Caco-2 (cell line): ENCODE measurements around the gene ARG2. TPM values are rescaled to one million over a fixed set of nuclear protein-coding genes. Genes with fewer than 3 reads are reported as not detected.

ENCODE experiments used
- BruUV-seq: library from RNA; stranded (reverse); fragments of 400-500 nt; replicated peaks from 2 replicates; lab custom pipeline; 2021; lab: Mats Ljungman, UMichigan
- CTCF ChIA-PET: fragments of 300-600 bp; sonication (Branson Sonifier 250); formaldehyde crosslinking; loops from one replicate; lab custom pipeline; 2022; ENCODE audit warnings: antibody characterized with exemption; lab: Charles Lee
- POLR2A ChIA-PET: fragments of 300-600 bp; sonication (Branson Sonifier 250); formaldehyde crosslinking; loops from one replicate; lab custom pipeline; 2022; ENCODE audit warnings: antibody characterized with exemption; lab: Charles Lee
- DNase-seq, 2 experiments: peaks; one replicate each; pipeline versions ENCODE4 v3.0.0 to v3.0.0-alpha.2; 2020 to 2022
- H3K27me3 ChIP-seq: replicated peaks from 2 replicates; pipeline ENCODE4 v1.6.0; 2011; ENCODE audit warnings: low read length; ENCODE audit not compliant: control insufficient read depth, insufficient read depth
- H3K36me3 ChIP-seq: 2 replicates; pipeline ENCODE4 v1.5.1; 2011; ENCODE audit warnings: low read length; ENCODE audit not compliant: control insufficient read depth, insufficient read depth
- H3K4me1 ChIP-seq: fragments of 250-450 bp; sonication (Bioruptor Pico); 2 replicates; pipeline ENCODE4 v1.5.1; 2020; ENCODE audit warnings: mild to moderate bottlenecking
- H3K4me3 ChIP-seq: 2 replicates; pipeline ENCODE4 v1.5.1; 2011; ENCODE audit warnings: low read depth, mild to moderate bottlenecking, control low read depth, low read length
- H3K9me3 ChIP-seq: fragments of 250-450 bp; sonication (Bioruptor Pico); 2 replicates; pipeline ENCODE4 v1.5.1; 2020; ENCODE audit warnings: mild to moderate bottlenecking, moderate library complexity
- H3K27ac Mint-ChIP-seq: one replicate; pipeline ENCODE4 v1.8.0; 2022; ENCODE audit warnings: mixed read lengths; ENCODE audit not compliant: unreplicated experiment
- H3K27me3 Mint-ChIP-seq: one replicate; pipeline ENCODE4 v1.8.0; 2022; ENCODE audit warnings: mixed read lengths; ENCODE audit not compliant: insufficient read depth, unreplicated experiment
- H3K36me3 Mint-ChIP-seq: one replicate; pipeline ENCODE4 v1.8.0; 2022; ENCODE audit warnings: mild to moderate bottlenecking, mixed read lengths; ENCODE audit not compliant: insufficient read depth, unreplicated experiment
- H3K4me1 Mint-ChIP-seq: one replicate; pipeline ENCODE4 v1.8.0; 2022; ENCODE audit warnings: low read depth, mixed read lengths; ENCODE audit not compliant: unreplicated experiment
- H3K4me3 Mint-ChIP-seq: one replicate; pipeline ENCODE4 v1.8.0; 2022; ENCODE audit warnings: mild to moderate bottlenecking, moderate library complexity, mixed read lengths; ENCODE audit not compliant: unreplicated experiment
- H3K9me3 Mint-ChIP-seq: one replicate; pipeline ENCODE4 v1.8.0; 2022; ENCODE audit warnings: mixed read lengths; ENCODE audit not compliant: unreplicated experiment
- intact Hi-C: fragments of 100-400 bp; cut with micrococcal nuclease; formaldehyde crosslinking; loops from one replicate; pipeline ENCODE4 v1.10.0; 2022; ENCODE audit not compliant: unreplicated experiment
- total RNA-seq: library from RNA; stranded (reverse); gene quantifications from 2 replicates; pipeline ENCODE4 v1.2.3, GENCODE V29; 2022
- TF ChIP-seq, protein P1 (sequence below), 2 experiments: fragments of 200-600 bp in 1 of 2; IDR thresholded peaks; 1 replicate in 1 of 2; 2 replicates in 1 of 2; pipeline versions ENCODE4 v1.5.1 to v1.8.0; 2011 to 2022; ENCODE audit warnings: antibody characterized with exemption in 1 of 2, control low read depth in 1 of 2, inconsistent platforms in 1 of 2, low read depth in 1 of 2, low read length in 1 of 2, mild to moderate bottlenecking in 1 of 2, moderate library complexity in 1 of 2; ENCODE audit not compliant: insufficient read depth in 1 of 2, severe bottlenecking in 1 of 2, unreplicated experiment in 1 of 2

Gene ARG2
- total RNA-seq, 1 experiment from 2014 or later: 22.6 TPM

DNA sequence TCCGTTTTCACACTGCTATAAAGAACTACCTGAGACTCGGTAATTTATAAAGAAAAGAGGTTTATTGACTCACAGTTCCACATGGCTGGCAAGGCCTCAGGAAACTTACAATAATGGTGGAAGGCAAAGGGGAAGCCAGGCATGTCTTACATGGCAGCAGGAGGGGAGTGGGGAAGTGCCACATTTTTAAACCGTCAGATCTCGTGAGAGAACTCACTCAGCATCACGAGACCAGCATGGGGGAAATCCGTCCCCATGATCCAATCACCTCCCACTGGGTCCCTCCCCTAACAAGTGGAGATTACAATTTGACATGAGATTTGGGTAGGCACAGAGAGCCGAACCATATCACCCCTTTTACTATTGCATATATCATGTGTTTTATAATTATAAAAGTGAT lies 17.6 kb upstream of the ARG2 start:
- no peaks in the 10 kb centered on the region for H3K27me3 ChIP-seq
- H3K36me3 ChIP-seq: no peaks in the 10 kb centered on the region
- no peak for DNase-seq
- peaks cover 8% of the 10 kb centered on the region; the same call in 1 of the 2 replicates for H3K4me1 ChIP-seq
- no peaks in the 10 kb centered on the region for H3K27me3 Mint-ChIP-seq
- H3K9me3 Mint-ChIP-seq: no peaks in the 10 kb centered on the region
- POLR2A ChIA-PET: no interaction called here
- CTCF ChIA-PET: no interaction called here
- H3K4me3 ChIP-seq: no peak overlapping the region
- no peak overlapping the region for H3K27ac Mint-ChIP-seq
- H3K36me3 Mint-ChIP-seq: peaks cover 13% of the 10 kb centered on the region
- no peaks in the 10 kb centered on the region for H3K9me3 ChIP-seq
- BruUV-seq: no TSS peak
- TF ChIP-seq, protein P1, sequence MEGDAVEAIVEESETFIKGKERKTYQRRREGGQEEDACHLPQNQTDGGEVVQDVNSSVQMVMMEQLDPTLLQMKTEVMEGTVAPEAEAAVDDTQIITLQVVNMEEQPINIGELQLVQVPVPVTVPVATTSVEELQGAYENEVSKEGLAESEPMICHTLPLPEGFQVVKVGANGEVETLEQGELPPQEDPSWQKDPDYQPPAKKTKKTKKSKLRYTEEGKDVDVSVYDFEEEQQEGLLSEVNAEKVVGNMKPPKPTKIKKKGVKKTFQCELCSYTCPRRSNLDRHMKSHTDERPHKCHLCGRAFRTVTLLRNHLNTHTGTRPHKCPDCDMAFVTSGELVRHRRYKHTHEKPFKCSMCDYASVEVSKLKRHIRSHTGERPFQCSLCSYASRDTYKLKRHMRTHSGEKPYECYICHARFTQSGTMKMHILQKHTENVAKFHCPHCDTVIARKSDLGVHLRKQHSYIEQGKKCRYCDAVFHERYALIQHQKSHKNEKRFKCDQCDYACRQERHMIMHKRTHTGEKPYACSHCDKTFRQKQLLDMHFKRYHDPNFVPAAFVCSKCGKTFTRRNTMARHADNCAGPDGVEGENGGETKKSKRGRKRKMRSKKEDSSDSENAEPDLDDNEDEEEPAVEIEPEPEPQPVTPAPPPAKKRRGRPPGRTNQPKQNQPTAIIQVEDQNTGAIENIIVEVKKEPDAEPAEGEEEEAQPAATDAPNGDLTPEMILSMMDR (IDR thresholded peaks at IDR 0.05; ENCODE audit: insufficient read depth in 1 of 2, low read depth in 1 of 2, low read length in 1 of 2, severe bottlenecking in 1 of 2, unreplicated experiment in 1 of 2): no peak
- peaks cover 6% of the 10 kb centered on the region for H3K4me1 Mint-ChIP-seq
- H3K4me3 Mint-ChIP-seq: no peak overlapping the region
- intact Hi-C loops: no loop called here

DNA sequence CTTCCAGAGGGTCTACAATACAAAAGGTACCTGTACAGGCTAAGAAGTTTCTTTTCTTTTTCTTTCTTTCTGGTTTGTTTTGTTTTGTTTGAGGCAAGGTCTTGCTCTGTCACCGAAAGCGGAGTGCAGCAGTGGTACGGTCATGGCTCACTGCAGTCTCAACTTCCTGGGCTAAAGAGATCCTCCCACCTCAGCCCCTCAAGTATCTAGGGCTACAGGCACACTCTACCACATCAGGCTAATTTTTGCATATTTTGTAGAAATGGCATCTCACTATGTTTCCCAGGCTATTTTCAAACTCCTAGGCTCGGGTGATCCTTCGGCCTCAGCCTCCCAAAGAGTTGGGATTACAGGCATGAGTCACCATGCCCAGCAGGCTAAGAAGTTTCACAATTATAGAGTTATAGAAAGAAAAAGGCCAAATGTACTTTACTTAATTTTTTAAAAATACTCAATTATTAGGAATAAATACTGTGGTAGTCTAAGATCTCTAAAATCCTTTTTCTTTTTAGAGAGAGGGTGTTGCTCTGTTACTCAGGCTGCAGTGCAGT lies 16.6 kb upstream of the ARG2 start:
- H3K27ac Mint-ChIP-seq: no peak overlapping the region
- H3K36me3 ChIP-seq: no peaks in the 10 kb centered on the region
- no peaks in the 10 kb centered on the region for H3K9me3 ChIP-seq
- DNase-seq: no peak
- no peaks in the 10 kb centered on the region for H3K27me3 ChIP-seq
- H3K27me3 Mint-ChIP-seq: no peaks in the 10 kb centered on the region
- ChIA-PET CTCF (no interaction called here), POLR2A (no interaction called here)
- H3K4me1 Mint-ChIP-seq: peaks cover under 1% of the 10 kb centered on the region
- H3K4me1 ChIP-seq: peaks cover 8% of the 10 kb centered on the region; the same call in 1 of the 2 replicates
- H3K36me3 Mint-ChIP-seq: peaks cover 13% of the 10 kb centered on the region
- H3K4me3 ChIP-seq: no peak overlapping the region
- H3K4me3 Mint-ChIP-seq: no peak overlapping the region
- TF ChIP-seq, protein P1 (IDR thresholded peaks at IDR 0.05; ENCODE audit: insufficient read depth in 1 of 2, low read depth in 1 of 2, low read length in 1 of 2, severe bottlenecking in 1 of 2, unreplicated experiment in 1 of 2): no peak
- BruUV-seq: no TSS peak
- H3K9me3 Mint-ChIP-seq: no peaks in the 10 kb centered on the region
- intact Hi-C loops: no loop called here

DNA sequence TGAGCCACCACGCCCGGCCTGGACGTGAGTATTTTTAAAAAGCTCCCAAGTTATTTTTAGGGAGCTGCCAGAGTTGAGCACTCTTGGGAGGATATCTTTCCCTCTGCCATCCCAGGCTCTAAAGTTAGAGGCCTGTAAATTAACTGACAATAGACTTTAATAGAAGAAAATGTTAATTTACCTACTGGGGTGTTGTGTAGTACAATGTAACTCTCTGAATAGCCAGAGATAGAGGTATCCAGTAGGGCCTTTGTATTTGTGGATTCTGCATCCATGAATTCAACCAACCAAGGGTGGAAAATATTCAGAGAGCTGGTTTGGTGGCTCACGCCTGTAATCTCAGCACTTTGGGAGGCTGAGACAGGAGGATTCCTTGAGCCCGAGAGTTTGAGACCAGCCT lies 12.1 kb upstream of the ARG2 start:
- ChIA-PET POLR2A (no interaction called here), CTCF (no interaction called here)
- Mint-ChIP-seq H3K36me3 (no peaks in the 10 kb centered on the region), H3K27ac (no peak overlapping the region), H3K27me3 (peaks cover 2% of the 10 kb centered on the region), H3K9me3 (no peaks in the 10 kb centered on the region), H3K4me3 (no peak overlapping the region), H3K4me1 (no peaks in the 10 kb centered on the region)
- no peaks in the 10 kb centered on the region for H3K9me3 ChIP-seq
- no peaks in the 10 kb centered on the region for H3K27me3 ChIP-seq
- no TSS peak for BruUV-seq
- intact Hi-C loops: no loop called here
- no peaks in the 10 kb centered on the region for H3K36me3 ChIP-seq
- H3K4me3 ChIP-seq: no peak overlapping the region
- no peak for DNase-seq
- no peaks in the 10 kb centered on the region for H3K4me1 ChIP-seq
- TF ChIP-seq, protein P1 (IDR thresholded peaks at IDR 0.05; ENCODE audit: insufficient read depth in 1 of 2, low read depth in 1 of 2, low read length in 1 of 2, severe bottlenecking in 1 of 2, unreplicated experiment in 1 of 2): no peak
